LNCaP clone FGC (cell line): ENCODE measurements around the gene SPAG6.

Experiments used
- DNase-seq: peaks from one replicate; pipeline ENCODE4 v3.0.0-alpha.2; 2011; ENCODE audit warnings: low read depth
- H3K4me3 ChIP-seq: 2 replicates; pipeline ENCODE4 v1.5.1; 2011; ENCODE audit warnings: mild to moderate bottlenecking, low read depth, low read length, control low read depth
- TF ChIP-seq, protein P1 (sequence below): IDR thresholded peaks from 2 replicates; pipeline ENCODE4 v1.5.1; 2012; ENCODE audit warnings: mild to moderate bottlenecking; ENCODE audit not compliant: control insufficient read depth, insufficient read depth; ENCODE audit errors: extremely low read depth

SPAG6 gene

DNA sequence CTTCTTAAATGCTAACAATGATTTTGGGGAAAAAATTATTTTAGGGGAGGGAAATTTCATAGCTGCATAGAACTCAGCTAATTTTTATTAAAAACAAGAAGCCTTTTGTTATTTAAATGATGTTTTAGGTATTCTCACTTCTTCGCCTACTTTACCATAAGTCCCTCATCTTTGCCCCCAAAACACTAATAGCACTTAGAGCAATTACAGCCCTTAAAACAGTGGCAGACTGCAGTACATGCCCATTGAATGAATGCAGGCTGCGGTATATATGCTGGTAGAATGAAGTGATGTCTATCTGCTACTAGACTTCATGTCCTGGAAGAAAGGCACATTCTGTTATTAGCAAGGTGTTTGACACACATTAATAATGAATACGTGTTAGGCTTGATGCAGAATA lies 2.9 kb upstream of the SPAG6 start:
- DNase-seq: no peak
- TF ChIP-seq, protein P1, sequence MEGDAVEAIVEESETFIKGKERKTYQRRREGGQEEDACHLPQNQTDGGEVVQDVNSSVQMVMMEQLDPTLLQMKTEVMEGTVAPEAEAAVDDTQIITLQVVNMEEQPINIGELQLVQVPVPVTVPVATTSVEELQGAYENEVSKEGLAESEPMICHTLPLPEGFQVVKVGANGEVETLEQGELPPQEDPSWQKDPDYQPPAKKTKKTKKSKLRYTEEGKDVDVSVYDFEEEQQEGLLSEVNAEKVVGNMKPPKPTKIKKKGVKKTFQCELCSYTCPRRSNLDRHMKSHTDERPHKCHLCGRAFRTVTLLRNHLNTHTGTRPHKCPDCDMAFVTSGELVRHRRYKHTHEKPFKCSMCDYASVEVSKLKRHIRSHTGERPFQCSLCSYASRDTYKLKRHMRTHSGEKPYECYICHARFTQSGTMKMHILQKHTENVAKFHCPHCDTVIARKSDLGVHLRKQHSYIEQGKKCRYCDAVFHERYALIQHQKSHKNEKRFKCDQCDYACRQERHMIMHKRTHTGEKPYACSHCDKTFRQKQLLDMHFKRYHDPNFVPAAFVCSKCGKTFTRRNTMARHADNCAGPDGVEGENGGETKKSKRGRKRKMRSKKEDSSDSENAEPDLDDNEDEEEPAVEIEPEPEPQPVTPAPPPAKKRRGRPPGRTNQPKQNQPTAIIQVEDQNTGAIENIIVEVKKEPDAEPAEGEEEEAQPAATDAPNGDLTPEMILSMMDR: no peak
- no peak overlapping the region for H3K4me3 ChIP-seq

DNA sequence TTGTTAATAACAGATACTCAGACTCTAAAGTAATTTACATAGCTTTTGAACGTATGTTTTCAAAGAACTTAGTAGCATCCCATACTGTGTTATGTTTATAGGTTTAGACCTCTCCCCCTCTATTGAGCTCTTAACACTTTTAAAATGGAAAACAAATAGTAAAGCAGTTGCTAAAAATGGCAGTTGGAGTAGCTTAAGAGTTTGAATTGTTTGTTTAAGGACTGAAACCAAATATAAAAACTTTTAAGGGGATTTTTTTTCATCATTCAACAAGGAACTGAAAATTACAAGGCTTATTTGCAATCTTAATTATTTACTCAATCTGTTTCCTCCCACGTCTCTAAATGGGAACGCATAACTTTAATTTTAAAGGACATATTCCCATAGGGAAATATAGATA lies 1.6 kb upstream of the SPAG6 start:
- DNase-seq: peak; percentile 47
- TF ChIP-seq, protein P1: no peak
- no peak overlapping the region for H3K4me3 ChIP-seq

- TF ChIP-seq, protein P1: no peak
- DNase-seq: no peak
- H3K4me3 ChIP-seq: no peak overlapping the region
Measured at GRCh38 chr10:22344249-22344648, 1.0 kb upstream of the SPAG6 start.

- TF ChIP-seq, protein P1: no peak
- DNase-seq: no peak
- no peak overlapping the region for H3K4me3 ChIP-seq
Measured at GRCh38 chr10:22344781-22345300, 455 bp upstream of the SPAG6 start.

DNA sequence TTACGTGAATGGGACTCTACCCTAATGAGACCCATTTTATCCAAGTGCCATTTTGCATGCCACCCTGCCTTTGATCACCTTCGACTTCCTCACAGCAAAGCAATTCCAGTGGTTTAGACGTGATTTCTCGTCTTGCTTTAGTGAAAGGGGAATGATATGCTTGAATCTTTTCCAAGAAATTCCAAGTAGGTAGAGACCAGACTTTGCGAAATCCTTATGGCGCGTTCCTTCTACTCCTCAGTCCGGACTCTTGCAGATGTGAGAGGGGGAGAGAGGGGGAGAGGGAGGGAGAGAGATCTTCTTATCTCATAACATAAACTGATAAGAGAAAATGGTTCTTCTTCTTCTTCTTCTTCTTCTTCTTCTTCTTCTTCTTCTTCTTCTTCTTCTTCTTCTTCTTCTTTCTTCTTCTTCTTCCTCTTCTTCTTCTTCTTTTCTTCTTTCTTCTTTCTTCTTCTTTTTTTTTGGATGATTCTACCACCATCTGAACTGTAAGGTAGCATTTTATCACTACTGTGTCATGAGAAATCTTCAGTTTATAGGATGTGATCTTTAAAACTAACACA lies 883 bp downstream of the SPAG6 start:
- H3K4me3 ChIP-seq: no peak overlapping the region
- no peak for DNase-seq
- TF ChIP-seq, protein P1: no peak

DNA sequence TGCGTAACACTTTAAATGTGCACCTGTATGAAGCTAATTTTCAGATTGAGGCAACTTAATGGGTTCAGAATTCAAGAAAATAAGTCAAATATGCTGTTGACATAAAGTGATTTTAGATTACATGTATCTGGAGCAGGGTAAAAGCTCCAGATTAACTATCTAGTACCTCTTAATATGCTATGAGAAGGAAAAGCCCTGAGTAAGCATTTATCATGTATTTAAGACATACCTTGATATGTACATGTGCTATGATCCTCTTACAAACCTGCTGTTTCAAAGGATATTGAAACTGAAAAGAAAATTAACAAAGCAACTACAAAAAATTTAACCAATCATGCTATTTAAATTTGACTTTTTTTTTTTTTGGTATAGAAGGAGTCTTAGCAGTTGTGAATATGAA lies 4.5 kb downstream of the SPAG6 start:
- no peak overlapping the region for H3K4me3 ChIP-seq
- TF ChIP-seq, protein P1: no peak

GRCh38 chr10:22351131-22351703 lies 5.9 kb downstream of the SPAG6 start:
- no peak for DNase-seq
- TF ChIP-seq, protein P1: no peak
- no peak overlapping the region for H3K4me3 ChIP-seq

More for the DNA sequence above, 4.5 kb downstream of the SPAG6 start:
- DNase-seq: no peak
